Liver (tissue), 4 donors: ENCODE measurements around the gene MIEF1. TPM values are rescaled to one million over a fixed set of nuclear protein-coding genes. Genes with fewer than 3 reads are reported as not detected.

ENCODE experiments used
- polyA plus RNA-seq, 2 donors: library from polyadenylated mRNA; stranded (reverse) in 1 of 2; unstranded in 1 of 2; fragments of 200-250 nt in 1 of 2; fragments of >200 nt in 1 of 2; fragmentation: Nextera tagmentation in 1 of 2; extraction: Ambion mirVana in 1 of 2; gene quantifications; one replicate each; pipeline versions ENCODE4 v1.2.1 to v1.2.3, GENCODE V29; 2013 to 2015
- total RNA-seq, 2 donors: library from RNA; depleted of rRNA; stranded (reverse); fragments of >200 nt; gene quantifications; one replicate each; pipeline ENCODE4 v1.2.3, GENCODE V29; 2014
- donor health status: healthy.
- donor health status: healthy.
- donor health status: healthy.

Gene MIEF1
- total and polyA plus RNA-seq, 4 donors: 12.9 to 31.1 (median 20.7) TPM

Other genes starting within 250 kb of the MIEF1 start
- 1,000 to 10,000 TPM in 1 of 2 donors, 100 to 1,000 TPM in 1; 998 to 1,767 TPM for gene RPL3, start 182.7 kb upstream of the MIEF1 start, total RNA-seq
- 1,000 to 10,000 TPM in 1 of 2 donors, 100 to 1,000 TPM in 1; 580 to 1,370 TPM for gene RPL3, start 182.7 kb upstream of the MIEF1 start, polyA plus RNA-seq
- gene SYNGR1, start 152.3 kb upstream of the MIEF1 start, total RNA-seq: 10 to 100 TPM in 1 of 2 donors, 1 to 10 TPM in 1; 1.8 to 21.9 TPM
- gene SYNGR1, start 152.3 kb upstream of the MIEF1 start, polyA plus RNA-seq: 1 to 10 TPM; 3.6 to 6.7 TPM
- 10 to 100 TPM; 11.6 to 12.8 TPM for gene TAB1, start 102.5 kb upstream of the MIEF1 start, total RNA-seq
- gene TAB1, start 102.5 kb upstream of the MIEF1 start, polyA plus RNA-seq: 1 to 10 TPM; 5.6 to 9.9 TPM
- gene MGAT3, start 45.3 kb upstream of the MIEF1 start, total RNA-seq: 1 to 10 TPM in 1 of 2 donors, under 1 TPM in 1; 0.08 to 7.6 TPM
- gene MGAT3, start 45.3 kb upstream of the MIEF1 start, polyA plus RNA-seq: under 1 TPM; 0.03 to 0.12 TPM
- gene ATF4, start 18.3 kb downstream of the MIEF1 start, total RNA-seq: 100 to 1,000 TPM; 112 to 181 TPM
- 100 to 1,000 TPM; 157 to 211 TPM for gene ATF4, start 18.3 kb downstream of the MIEF1 start, polyA plus RNA-seq
- 10 to 100 TPM; 36.3 to 41.9 TPM for gene RPS19BP1, start 30.5 kb downstream of the MIEF1 start, total RNA-seq
- gene RPS19BP1, start 30.5 kb downstream of the MIEF1 start, polyA plus RNA-seq: 10 to 100 TPM; 84.8 to 89.6 TPM
- gene CACNA1I, start 68.5 kb downstream of the MIEF1 start, total RNA-seq: under 1 TPM; under 0.01 to 0.14 TPM
- gene CACNA1I, start 68.5 kb downstream of the MIEF1 start, polyA plus RNA-seq: under 1 TPM in 1 of 2 donors, not detected in 1; 0.01 TPM